K562 (cell line): Measurements from ENCODE around the gene STIM1. TPM values are rescaled to one million over a fixed set of nuclear protein-coding genes. Genes with fewer than 3 reads are reported as not detected.

ENCODE experiments used
- DNMT1 ChIP-seq: fragments of 450-650 bp; IDR thresholded peaks from 2 replicates; pipeline ENCODE4 v1.6.1; 2016; ENCODE audit warnings: antibody characterized with exemption, mild to moderate bottlenecking
- GATAD2B ChIP-seq: fragments of 450-650 bp; IDR thresholded peaks from 2 replicates; pipeline ENCODE4 v1.6.1; 2017; ENCODE audit warnings: mild to moderate bottlenecking, borderline replicate concordance
- HMBOX1 ChIP-seq: sonication (generic); IDR thresholded peaks from 2 replicates; pipeline ENCODE4 v1.6.1; 2016
- MTA3 ChIP-seq: fragments of 450-650 bp; formaldehyde crosslinking; IDR thresholded peaks from 2 replicates; pipeline ENCODE4 v1.6.1; 2017; ENCODE audit warnings: mild to moderate bottlenecking, borderline replicate concordance
- NRF1 ChIP-seq, 2 experiments: fragments of 450-650 bp; IDR thresholded peaks in 1 of 2; conservative IDR thresholded peaks in 1 of 2; 2 replicates each; pipeline ENCODE4 v1.6.1; 2014; ENCODE audit warnings: mild to moderate bottlenecking in 2 of 2
- POLR2AphosphoS5 ChIP-seq: IDR thresholded peaks from 2 replicates; pipeline ENCODE4 v1.6.1; 2011; ENCODE audit warnings: mild to moderate bottlenecking, low read depth, low read length, moderate library complexity; ENCODE audit not compliant: control insufficient read depth, insufficient read depth
- TOE1 ChIP-seq, 2 experiments: fragments of 450-650 bp in 1 of 2; sonication (generic) in 1 of 2; formaldehyde crosslinking in 1 of 2; IDR thresholded peaks; 2 replicates each; pipeline versions ENCODE4 v1.7.1 to v1.8.0; 2016 to 2022; ENCODE audit warnings: borderline replicate concordance in 2 of 2, mild to moderate bottlenecking in 2 of 2, antibody characterized with exemption in 1 of 2, inconsistent platforms in 1 of 2, low read depth in 1 of 2, missing genetic modification reagents in 1 of 2, moderate library complexity in 1 of 2
- ZNF395 ChIP-seq: fragments of 200-800 bp; sonication (Bioruptor generic); IDR thresholded peaks from 2 replicates; pipeline ENCODE4 v1.6.1; 2017; ENCODE audit warnings: missing genetic modification characterization, missing compliant biosample characterization
- polyA plus RNA-seq, 8 experiments: library from polyadenylated mRNA; depleted of rRNA in 4 of 8; stranded (reverse) in 5 of 8; unstranded in 3 of 8; fragments of >200 nt; fragmentation: Nextera tagmentation in 2 of 8; fragmentation: Illumina TruSeq in 1 of 8; extraction: Ambion mirVana in 2 of 8; extraction: Trizol in 1 of 8; gene quantifications; 2 replicates each; pipeline versions ENCODE4 v1.2.1 to v1.2.3, GENCODE V29; 2011 to 2014; ENCODE audit warnings: inconsistent platforms in 1 of 8, missing spikeins in 1 of 8
- total RNA-seq, 7 experiments: library from RNA; depleted of rRNA in 6 of 7; stranded (reverse); fragments of >200 nt in 6 of 7; fragmentation: Illumina TruSeq in 2 of 7; extraction: Trizol in 2 of 7; gene quantifications; 2 replicates each; pipeline versions ENCODE4 v1.2.1 to v1.2.3, GENCODE V29; 2011 to 2021; ENCODE audit warnings: low replicate concordance in 1 of 7

The STIM1 gene
- total and polyA plus RNA-seq, 9 of the 15 experiments (the other 6 are each of a cell fraction or from before 2014, with no cell fraction given), result 7.7 to 50.5 (median 22.5) TPM

GRCh38 chr11:3867209-3868091 is 12.0 kb downstream of the STIM1 start (continued):
- TF ChIP-seq TOE1 (IDR thresholded peaks at IDR 0.05; ENCODE audit: borderline replicate concordance) (peak; percentile 48; the same call in 1 of the 2 replicates), TOE1 (CRISPR knock-in tag; IDR thresholded peaks at IDR 0.05; ENCODE audit: borderline replicate concordance, low read depth) (no peak), POLR2AphosphoS5 (peak; percentile 67; the same call in 1 of the 2 replicates), MTA3 (0 out of 2 replicates have a peak, but pooled peaks have one; percentile 24), GATAD2B (peak; percentile 15; the same call in 1 of the 2 replicates), HMBOX1 (peak; percentile 89), NRF1 (conservative IDR thresholded peaks at IDR 0.05 in 1 of 2, IDR thresholded peaks at IDR 0.05 in 1 of 2) (peak; percentile 50 to 68), DNMT1 (0 out of 2 replicates have a peak, but pooled peaks have one; percentile 34), ZNF395 (CRISPR knock-in tag) (0 out of 2 replicates have a peak, but pooled peaks have one; percentile 24)
